GM12878 (cell line): ENCODE data around the gene CLCN7. TPM values are rescaled to one million over a fixed set of nuclear protein-coding genes. Genes with fewer than 3 reads are reported as not detected.

ENCODE experiments used
- BACH1 ChIP-seq: fragments of 450-650 bp; IDR thresholded peaks from 2 replicates; pipeline ENCODE4 v1.6.1; 2017; ENCODE audit warnings: mild to moderate bottlenecking, borderline replicate concordance
- BCLAF1 ChIP-seq: fragments of 450-650 bp; IDR thresholded peaks from 2 replicates; pipeline ENCODE4 v1.6.1; 2017; ENCODE audit warnings: antibody characterized with exemption, mild to moderate bottlenecking, moderate library complexity
- CREB1 ChIP-seq: IDR thresholded peaks from 2 replicates; pipeline ENCODE4 v1.6.1; 2012; ENCODE audit warnings: low read depth, mild to moderate bottlenecking, inconsistent platforms
- E2F4 ChIP-seq: IDR thresholded peaks from 2 replicates; pipeline ENCODE4 v1.6.1; 2012; ENCODE audit warnings: low read depth, low read length, improper control_type of control experiment
- E4F1 ChIP-seq: fragments of 450-650 bp; IDR thresholded peaks from 2 replicates; pipeline ENCODE4 v1.6.1; 2018; ENCODE audit warnings: borderline replicate concordance, mild to moderate bottlenecking; ENCODE audit not compliant: partially characterized antibody
- ETV6 ChIP-seq, 2 experiments: fragments of 450-650 bp in 1 of 2; IDR thresholded peaks in 1 of 2; conservative IDR thresholded peaks in 1 of 2; 2 replicates each; pipeline ENCODE4 v1.6.1; 2014; ENCODE audit warnings: antibody characterized with exemption in 1 of 2, borderline replicate concordance in 1 of 2, low read depth in 1 of 2, mild to moderate bottlenecking in 1 of 2, moderate library complexity in 1 of 2
- GABPA ChIP-seq: IDR thresholded peaks from 2 replicates; pipeline ENCODE4 v1.6.1; 2014; ENCODE audit warnings: antibody characterized with exemption, low read depth, mild to moderate bottlenecking, inconsistent platforms
- JUND ChIP-seq: IDR thresholded peaks from 2 replicates; pipeline ENCODE4 v1.6.1; 2012; ENCODE audit warnings: low read depth, mild to moderate bottlenecking, low read length, improper control_type of control experiment, moderate library complexity
- LARP7 ChIP-seq: fragments of 450-650 bp; IDR thresholded peaks from 2 replicates; pipeline ENCODE4 v1.6.1; 2017; ENCODE audit warnings: mild to moderate bottlenecking
- MAX ChIP-seq: IDR thresholded peaks from 2 replicates; pipeline ENCODE4 v1.6.1; 2012; ENCODE audit warnings: low read depth, low read length, improper control_type of control experiment
- MTA3 ChIP-seq: IDR thresholded peaks from 2 replicates; pipeline ENCODE4 v1.6.1; 2012; ENCODE audit warnings: low read length, inconsistent platforms, borderline replicate concordance
- NFXL1 ChIP-seq: fragments of 450-650 bp; IDR thresholded peaks from 2 replicates; pipeline ENCODE4 v1.6.1; 2017; ENCODE audit warnings: antibody characterized with exemption, mild to moderate bottlenecking, borderline replicate concordance
- NR2C1 ChIP-seq: fragments of 450-650 bp; IDR thresholded peaks from 2 replicates; pipeline ENCODE4 v1.6.1; 2017; ENCODE audit warnings: antibody characterized with exemption, mild to moderate bottlenecking, moderate library complexity
- POLR2AphosphoS5 ChIP-seq: IDR thresholded peaks from 2 replicates; pipeline ENCODE4 v1.6.1; 2011; ENCODE audit warnings: mild to moderate bottlenecking, low read length, inconsistent platforms
- RAD51 ChIP-seq: fragments of 450-650 bp; IDR thresholded peaks from 2 replicates; pipeline ENCODE4 v1.6.1; 2016; ENCODE audit warnings: moderate library complexity, mild to moderate bottlenecking, inconsistent platforms
- TBL1XR1 ChIP-seq: IDR thresholded peaks from 2 replicates; pipeline ENCODE4 v1.6.1; 2012; ENCODE audit warnings: low read depth, low read length, improper control_type of control experiment
- ZNF592 ChIP-seq: fragments of 450-650 bp; IDR thresholded peaks from 2 replicates; pipeline ENCODE4 v1.6.1; 2017; ENCODE audit warnings: mild to moderate bottlenecking, moderate library complexity
- polyA plus RNA-seq, 11 experiments: library from polyadenylated mRNA; depleted of rRNA in 4 of 11; unstranded in 6 of 11; stranded (reverse) in 5 of 11; fragments of >200 nt; fragmentation: Nextera tagmentation in 4 of 11; fragmentation: Illumina TruSeq in 1 of 11; extraction: Ambion mirVana in 4 of 11; extraction: Trizol in 1 of 11; gene quantifications; 1 replicate in 1 of 11; 2 replicates in 10 of 11; pipeline versions ENCODE4 v1.2.1 to v1.2.3, GENCODE V29; 2011 to 2016; ENCODE audit warnings: inconsistent platforms in 2 of 11, missing spikeins in 2 of 11, low read depth in 1 of 11
- total RNA-seq, 4 experiments: library from RNA; depleted of rRNA in 3 of 4; stranded (reverse); fragments of >200 nt in 3 of 4; fragmentation: Illumina TruSeq in 1 of 4; extraction: Trizol in 1 of 4; gene quantifications; 2 replicates each; pipeline versions ENCODE4 v1.2.1 to v1.2.3, GENCODE V29; 2013 to 2021

The CLCN7 gene
- total and polyA plus RNA-seq, 10 of the 15 experiments (the other 5 are each of a cell fraction or from before 2014, with no cell fraction given) = 0.04 to 62.5 (median 19.9) TPM

GRCh38 chr16:1408171-1408837 is 66.5 kb downstream of the CLCN7 start (continued):
- TF ChIP-seq NR2C1 (no peak), ETV6 (conservative IDR thresholded peaks at IDR 0.05 in 1 of 2, IDR thresholded peaks at IDR 0.05 in 1 of 2; ENCODE audit: borderline replicate concordance in 1 of 2, low read depth in 1 of 2) (no peak), MTA3 (no peak), BACH1 (peak; percentile 20; the same call in 1 of the 2 replicates), JUND (no peak), MAX (peak; percentile 53; the same call in 1 of the 2 replicates), TBL1XR1 (no peak), RAD51 (peak; percentile 93), E2F4 (no peak), ZNF592 (no peak), NFXL1 (no peak), E4F1 (no peak), LARP7 (no peak), GABPA (no peak), CREB1 (0 out of 2 replicates have a peak, but pooled peaks have one; percentile 35), BCLAF1 (no peak), POLR2AphosphoS5 (no peak)
